Memory B cell (primary cell): ENCODE data around the gene TMEM255B.

ENCODE experiments used
- ATAC-seq: fragments of 150-1000 bp; cut with Tn5 transposase; 2 replicates; pipeline ENCODE4 v1.10.0; 2021; ENCODE audit warnings: low read depth, mild to moderate bottlenecking, moderate library complexity
- DNase-seq, 2 donors: peaks; one replicate each; pipeline ENCODE4 v3.0.0; 2022; ENCODE audit warnings: low spot score in 2 of 2
- H3K27ac Mint-ChIP-seq: one replicate; pipeline ENCODE4 v1.8.0; 2022; ENCODE audit warnings: mild to moderate bottlenecking, moderate library complexity, mixed read lengths
- H3K27me3 Mint-ChIP-seq: one replicate; pipeline ENCODE4 v1.8.0; 2022; ENCODE audit warnings: mixed read lengths
- H3K36me3 Mint-ChIP-seq: one replicate; pipeline ENCODE4 v1.8.0; 2022; ENCODE audit warnings: mild to moderate bottlenecking, mixed read lengths
- H3K4me1 Mint-ChIP-seq: one replicate; pipeline ENCODE4 v1.8.0; 2022; ENCODE audit warnings: mixed read lengths
- H3K4me3 Mint-ChIP-seq: one replicate; pipeline ENCODE4 v1.8.0; 2022; ENCODE audit warnings: mild to moderate bottlenecking, moderate library complexity, mixed read lengths
- H3K9me3 Mint-ChIP-seq: one replicate; pipeline ENCODE4 v1.8.0; 2022; ENCODE audit warnings: mixed read lengths

Gene TMEM255B

DNA sequence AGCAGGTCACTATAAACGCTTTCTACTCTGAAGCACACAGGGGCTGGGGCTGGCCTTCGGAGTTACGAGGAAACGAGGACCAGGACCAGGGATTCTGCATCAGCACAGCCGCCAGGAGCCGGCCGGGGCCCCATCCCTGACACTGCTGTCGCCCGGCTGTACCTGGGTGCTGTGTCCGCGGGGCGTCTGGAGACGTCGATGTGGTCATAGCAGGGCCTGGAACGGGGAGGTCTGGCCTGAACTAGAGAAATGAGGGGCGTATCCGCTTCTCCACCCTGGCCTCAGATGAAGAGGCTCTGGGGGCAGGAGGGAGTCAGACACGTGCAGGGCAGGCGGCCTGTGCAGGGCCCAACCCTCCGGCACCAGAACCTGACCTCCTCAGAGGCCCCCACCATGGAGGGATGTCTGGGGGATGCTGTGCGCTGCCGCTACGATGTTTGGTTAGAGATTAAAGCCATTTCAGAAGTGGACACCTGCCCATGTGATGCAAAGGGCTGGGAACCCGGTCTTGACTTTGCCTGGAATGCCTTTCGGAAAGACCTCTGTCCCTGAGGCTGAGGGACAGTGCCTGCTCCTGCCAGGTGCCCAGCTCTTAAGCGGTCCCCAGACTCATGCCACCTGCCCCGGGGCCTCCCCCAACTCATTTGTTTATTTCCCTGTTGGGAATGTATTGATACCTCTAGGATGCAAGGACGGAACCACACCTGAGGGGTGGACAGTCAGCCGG, 83.5 kb downstream of the TMEM255B start:
- Mint-ChIP-seq H3K36me3 (no peaks in the 10 kb centered on the region), H3K27me3 (no peaks in the 10 kb centered on the region), H3K27ac (no peak overlapping the region), H3K4me3 (no peak overlapping the region), H3K4me1 (peaks cover 10% of the 10 kb centered on the region), H3K9me3 (no peaks in the 10 kb centered on the region)
- no peak for DNase-seq
- no peak for ATAC-seq

DNA sequence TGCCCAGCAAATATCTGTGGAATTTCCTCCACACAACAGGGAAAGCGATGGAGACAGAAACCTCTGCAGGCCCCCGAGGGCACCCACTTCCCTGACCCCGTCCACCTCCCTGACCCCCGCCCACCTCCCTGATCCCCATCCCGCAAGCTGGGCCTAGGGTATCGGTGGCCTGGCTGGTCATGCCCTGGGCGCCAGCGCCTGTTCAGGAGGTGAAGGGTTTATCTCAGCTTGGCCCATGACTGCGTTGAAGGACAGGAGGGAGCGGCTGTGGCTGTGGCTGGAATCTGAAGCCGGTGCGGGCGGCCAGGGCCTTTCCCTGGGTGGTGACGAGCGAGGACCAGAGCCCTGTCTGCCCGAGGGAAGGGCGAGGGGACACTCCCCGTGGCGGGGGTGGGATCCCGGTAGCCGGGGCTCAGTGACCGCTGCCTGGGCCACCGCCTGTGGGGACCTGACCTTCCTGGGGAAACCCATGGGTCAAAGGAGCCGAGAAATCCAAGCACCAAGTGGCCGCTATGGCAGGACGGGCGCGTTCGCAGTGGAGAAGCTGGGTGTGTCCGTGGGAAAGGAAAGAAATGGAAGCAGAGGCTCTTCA, 84.1 kb downstream of the TMEM255B start:
- ATAC-seq (no peak), DNase-seq (no peak)
- Mint-ChIP-seq H3K27ac (no peak overlapping the region), H3K9me3 (no peaks in the 10 kb centered on the region), H3K36me3 (no peaks in the 10 kb centered on the region), H3K4me3 (no peak overlapping the region), H3K4me1 (peaks cover 9% of the 10 kb centered on the region), H3K27me3 (no peaks in the 10 kb centered on the region)

DNA sequence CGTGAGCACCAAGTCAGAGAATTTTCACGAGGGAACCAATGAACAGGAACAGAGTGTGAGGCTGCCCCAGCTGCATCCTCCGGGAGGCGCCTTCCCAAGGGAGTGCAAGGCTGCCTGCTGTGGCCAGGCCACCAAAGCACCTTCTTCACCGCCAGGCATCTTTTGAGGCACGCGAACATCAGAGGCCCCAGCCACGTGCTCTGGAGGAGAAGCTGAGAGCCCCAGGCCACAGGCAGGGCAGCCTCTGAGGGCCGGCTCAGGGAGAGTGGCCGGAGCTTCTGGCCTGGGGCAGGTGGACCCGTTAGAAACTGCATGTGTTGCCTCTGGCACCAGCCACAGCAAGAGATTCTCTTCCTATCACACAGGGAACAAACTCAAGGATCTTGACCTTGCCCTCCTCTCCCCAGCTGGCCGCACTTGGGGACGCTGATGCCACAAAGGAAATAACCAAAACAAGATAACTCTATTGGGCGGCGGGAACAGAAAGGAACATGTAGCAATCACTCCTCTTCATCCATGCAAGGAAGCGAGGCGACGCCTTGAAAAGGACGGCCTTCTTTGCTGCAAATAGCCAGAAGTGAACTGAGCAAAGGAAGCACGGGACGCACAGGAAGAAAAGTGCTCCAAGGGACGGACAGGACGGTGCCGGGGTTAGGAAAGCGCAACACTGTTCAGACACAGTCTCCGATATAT, 85.0 kb downstream of the TMEM255B start:
- ATAC-seq (no peak), DNase-seq (no peak)
- Mint-ChIP-seq H3K9me3 (no peaks in the 10 kb centered on the region), H3K27ac (no peak overlapping the region), H3K4me1 (peaks cover 9% of the 10 kb centered on the region), H3K36me3 (no peaks in the 10 kb centered on the region), H3K27me3 (no peaks in the 10 kb centered on the region), H3K4me3 (no peak overlapping the region)

DNA sequence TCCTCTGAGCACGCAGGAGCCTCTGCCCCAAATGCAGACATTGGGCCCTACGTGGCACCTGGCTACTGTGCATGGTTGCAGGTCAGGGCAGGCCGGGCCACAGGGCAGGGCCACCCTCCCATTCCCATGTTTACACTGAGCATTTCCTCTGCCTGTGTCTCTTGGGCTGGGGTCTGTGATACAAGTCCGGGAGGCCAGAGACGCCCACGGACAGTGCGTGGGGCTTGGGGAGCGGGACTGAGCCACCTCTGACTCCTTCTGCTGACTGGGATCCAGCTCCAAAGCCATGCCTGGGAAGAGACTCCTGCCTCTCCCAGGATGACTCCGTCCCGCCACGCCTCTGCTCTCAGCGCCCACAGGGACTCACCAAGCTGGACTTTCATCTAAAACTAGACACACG, 86.0 kb downstream of the TMEM255B start:
- no peak for DNase-seq
- no peaks in the 10 kb centered on the region for H3K36me3 Mint-ChIP-seq
- no peak overlapping the region for H3K27ac Mint-ChIP-seq

DNA sequence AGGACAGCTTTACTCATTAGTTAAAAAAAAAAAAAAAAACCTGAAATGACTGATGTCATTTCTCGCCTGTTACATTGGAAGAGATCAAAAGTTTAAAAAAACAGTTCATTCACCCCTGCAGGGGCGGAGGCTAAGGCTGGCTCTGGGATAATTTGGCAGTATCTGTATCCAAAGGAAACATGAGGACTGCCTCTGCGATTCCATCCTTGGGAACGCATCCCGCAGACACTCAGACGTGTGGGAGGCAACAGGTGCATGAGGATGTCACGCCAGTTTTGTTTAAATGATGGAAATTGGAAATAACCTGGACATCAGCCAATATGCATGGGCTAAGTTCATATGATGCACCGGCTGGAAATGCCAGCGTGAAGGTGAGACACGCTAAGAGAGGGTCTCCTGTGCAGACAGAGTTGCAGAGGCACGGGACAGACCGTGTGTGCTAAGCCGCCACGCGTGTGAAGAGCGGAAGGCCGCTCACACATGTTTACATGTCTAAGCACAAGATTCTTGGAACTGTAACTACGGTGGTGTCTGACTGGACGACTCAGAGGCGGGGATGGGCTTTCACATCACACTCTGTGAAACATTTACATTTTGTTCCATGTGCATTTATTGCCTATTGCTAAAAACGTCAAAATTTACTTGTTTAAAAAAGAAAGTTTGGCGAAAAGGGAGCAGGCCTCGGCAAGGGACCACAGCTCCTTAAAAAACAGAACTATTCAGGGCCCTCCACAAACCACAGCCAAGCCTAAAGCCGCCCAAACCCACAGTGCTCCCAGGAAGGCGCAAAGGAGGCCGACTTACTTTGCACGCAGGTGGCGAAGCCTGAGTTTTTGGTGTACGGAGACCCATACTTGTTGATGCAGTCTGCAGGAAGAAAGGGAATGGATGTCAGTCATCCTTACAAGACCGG, 87.0 kb downstream of the TMEM255B start:
- Mint-ChIP-seq H3K36me3 (no peaks in the 10 kb centered on the region), H3K27me3 (no peaks in the 10 kb centered on the region), H3K27ac (no peak overlapping the region), H3K4me3 (no peak overlapping the region), H3K9me3 (no peaks in the 10 kb centered on the region), H3K4me1 (peaks cover 9% of the 10 kb centered on the region)
- ATAC-seq, result no peak
- DNase-seq, result no peak

More for the DNA sequence above, 86.0 kb downstream of the TMEM255B start:
- Mint-ChIP-seq H3K27me3 (no peaks in the 10 kb centered on the region), H3K4me1 (peaks cover 9% of the 10 kb centered on the region), H3K9me3 (no peaks in the 10 kb centered on the region), H3K4me3 (no peak overlapping the region)
- ATAC-seq, result no peak

DNA sequence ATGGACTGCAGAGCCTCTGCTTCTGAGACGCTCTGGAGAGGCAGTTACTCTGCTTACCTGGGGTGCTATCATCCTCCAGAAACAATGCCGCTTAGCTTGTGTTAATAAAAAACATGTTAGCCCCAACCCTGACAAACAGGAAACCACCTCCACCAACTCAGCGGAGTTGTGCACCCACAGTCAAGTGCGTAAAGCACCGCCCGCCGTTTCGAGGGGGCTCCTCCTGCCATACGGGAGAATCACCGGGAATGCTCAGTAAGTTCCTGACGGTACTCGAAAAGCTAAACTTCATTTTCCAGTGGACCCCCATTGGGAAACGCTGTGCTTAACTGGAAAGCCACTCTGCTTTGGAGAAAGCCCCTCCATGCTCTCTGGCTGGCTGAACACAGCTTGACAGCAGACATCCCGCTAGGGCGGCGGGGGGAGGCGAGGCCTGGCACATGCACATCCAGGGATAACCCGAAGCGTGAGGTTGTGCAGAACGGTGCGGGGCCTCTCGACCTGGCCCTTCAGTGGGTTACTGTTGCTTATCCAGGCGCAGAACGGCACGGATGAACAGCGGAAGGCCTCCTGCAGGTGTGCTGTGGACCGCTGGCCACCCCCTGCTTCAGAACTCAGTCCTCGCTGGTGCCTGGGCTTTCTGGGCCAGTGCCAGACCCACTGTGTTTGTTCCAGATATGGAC, 87.8 kb downstream of the TMEM255B start:
- Mint-ChIP-seq H3K9me3 (no peaks in the 10 kb centered on the region), H3K27ac (no peak overlapping the region), H3K36me3 (no peaks in the 10 kb centered on the region), H3K27me3 (no peaks in the 10 kb centered on the region), H3K4me3 (no peak overlapping the region), H3K4me1 (peaks cover 3% of the 10 kb centered on the region)
- no peak for ATAC-seq
- no peak for DNase-seq

DNA sequence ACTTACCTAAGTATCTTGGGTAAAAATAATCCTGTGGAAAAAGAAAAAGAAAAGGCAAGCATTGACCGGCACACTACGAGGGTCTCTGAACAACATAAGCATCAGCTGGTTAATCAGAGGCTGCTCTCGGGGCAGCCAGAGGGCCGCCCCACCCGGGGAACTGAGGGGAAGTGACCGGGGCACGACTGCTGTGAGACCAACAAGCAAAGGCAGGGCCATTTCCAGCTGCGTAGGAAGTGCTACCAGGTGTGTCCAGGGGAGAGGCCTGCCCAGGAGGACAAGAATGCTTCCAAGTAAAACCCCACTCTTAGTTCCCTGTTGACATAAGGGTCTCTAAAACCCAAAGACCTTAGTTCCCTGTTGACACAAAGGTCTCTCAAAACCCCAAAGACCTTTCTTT, 89.0 kb downstream of the TMEM255B start:
- no peak overlapping the region for H3K4me3 Mint-ChIP-seq
- H3K27me3 Mint-ChIP-seq, result no peaks in the 10 kb centered on the region
- no peak overlapping the region for H3K27ac Mint-ChIP-seq
- no peaks in the 10 kb centered on the region for H3K9me3 Mint-ChIP-seq
- no peaks in the 10 kb centered on the region for H3K4me1 Mint-ChIP-seq
- DNase-seq, result no peak
- no peaks in the 10 kb centered on the region for H3K36me3 Mint-ChIP-seq
- ATAC-seq, result no peak

DNA sequence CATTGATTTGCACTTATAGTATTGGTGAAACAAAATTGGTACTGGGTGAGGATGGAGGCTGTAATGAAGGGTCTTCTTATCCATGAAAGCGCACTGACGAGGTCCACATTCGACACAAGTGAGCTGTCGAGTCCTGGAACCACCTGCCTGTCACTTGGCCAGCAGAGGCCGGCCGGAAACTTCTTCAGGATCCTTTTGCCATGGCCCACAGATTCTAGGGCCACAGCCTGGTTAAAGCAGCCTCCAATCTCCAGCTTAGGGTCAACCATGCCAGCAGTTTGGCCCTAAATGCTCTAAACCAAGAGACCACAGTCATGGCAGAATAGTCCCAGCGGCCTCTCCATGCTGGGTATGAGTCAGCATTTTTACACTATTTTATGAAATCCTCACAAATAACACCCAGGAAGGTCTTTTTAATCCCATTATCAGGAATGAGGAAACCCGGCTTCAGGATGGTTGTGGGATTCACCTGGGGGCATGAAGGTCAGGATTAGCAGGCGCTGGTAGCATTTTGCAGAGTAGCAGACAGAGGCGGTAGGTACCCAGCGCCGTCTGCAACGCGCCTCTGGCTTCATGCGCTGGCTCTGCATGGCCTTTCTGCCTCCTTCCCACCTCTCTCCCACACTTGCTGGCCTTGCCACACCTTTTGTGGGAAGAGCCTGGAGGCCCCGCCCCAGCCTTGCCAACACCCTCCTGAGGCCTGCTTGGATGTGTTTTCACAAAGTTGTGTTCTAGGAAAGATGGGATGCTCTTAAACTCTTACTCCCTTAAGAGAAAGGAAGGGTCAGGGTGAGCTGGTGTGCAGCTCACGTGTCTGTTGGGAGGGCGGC, 89.6 kb downstream of the TMEM255B start:
- Mint-ChIP-seq H3K4me3 (no peak overlapping the region), H3K4me1 (no peaks in the 10 kb centered on the region), H3K27me3 (no peaks in the 10 kb centered on the region), H3K27ac (no peak overlapping the region), H3K9me3 (no peaks in the 10 kb centered on the region), H3K36me3 (no peaks in the 10 kb centered on the region)
- no peak for DNase-seq
- no peak for ATAC-seq

DNA sequence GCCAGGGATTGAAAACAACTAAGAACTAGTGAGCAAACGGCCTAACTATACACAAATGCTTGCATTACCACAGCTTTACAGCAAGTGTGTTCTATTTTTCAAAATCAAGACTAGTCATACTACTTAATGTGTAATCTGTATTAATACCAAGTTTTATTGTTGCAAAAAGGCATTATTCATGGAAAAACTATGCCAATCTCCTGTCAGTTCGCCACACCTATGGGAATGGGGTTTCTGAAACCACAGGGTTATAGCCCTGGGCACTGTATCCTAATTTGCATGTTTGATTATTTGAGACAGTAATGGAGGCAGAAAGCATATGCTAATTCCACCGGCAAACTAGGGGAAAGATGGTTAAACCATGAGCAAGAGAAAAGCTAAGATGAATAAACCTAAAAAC, 90.5 kb downstream of the TMEM255B start:
- Mint-ChIP-seq H3K4me1 (peaks cover under 1% of the 10 kb centered on the region), H3K36me3 (no peaks in the 10 kb centered on the region), H3K27me3 (no peaks in the 10 kb centered on the region), H3K27ac (no peak overlapping the region), H3K9me3 (no peaks in the 10 kb centered on the region), H3K4me3 (no peak overlapping the region)
- DNase-seq (no peak), ATAC-seq (no peak)

DNA sequence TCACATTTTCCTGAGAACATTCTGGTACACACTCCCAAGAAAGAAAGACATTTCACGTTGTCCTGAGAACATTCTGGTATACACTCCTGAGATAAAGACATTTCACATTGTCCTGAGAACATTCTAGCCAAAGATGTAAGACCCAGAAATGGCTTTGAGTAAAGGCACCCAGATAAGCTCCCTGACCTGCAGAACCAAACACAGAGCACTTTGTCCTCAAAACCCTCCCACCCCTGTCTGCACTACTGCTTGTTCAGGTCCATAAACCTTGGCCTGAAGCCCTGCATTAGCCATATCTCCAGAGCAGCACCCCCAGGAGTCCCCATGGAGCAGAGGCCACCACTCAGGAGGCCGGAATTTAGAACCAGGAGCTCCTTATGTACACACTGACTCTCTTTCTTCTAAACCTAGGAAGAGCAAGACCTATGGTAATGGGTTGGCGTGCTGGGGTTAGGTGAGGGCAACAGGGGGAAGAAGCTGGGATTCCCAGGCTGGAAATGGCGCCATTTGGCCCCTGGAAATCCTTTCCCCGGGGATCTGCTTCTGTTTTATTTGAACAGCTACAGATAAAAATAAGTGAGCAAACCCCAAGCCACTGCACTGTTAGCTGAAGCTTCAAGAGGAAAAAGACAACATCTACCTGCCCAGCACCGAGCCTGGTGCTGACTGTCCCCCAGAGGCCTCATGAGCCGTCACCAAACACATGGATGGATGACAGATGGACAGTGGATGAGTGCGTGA, 91.1 kb downstream of the TMEM255B start:
- H3K9me3 Mint-ChIP-seq, result no peaks in the 10 kb centered on the region
- DNase-seq (no peak), ATAC-seq (no peak)
- H3K27ac Mint-ChIP-seq, result no peak overlapping the region
- H3K4me3 Mint-ChIP-seq, result no peak overlapping the region
- no peaks in the 10 kb centered on the region for H3K36me3 Mint-ChIP-seq
- peaks cover 4% of the 10 kb centered on the region for H3K4me1 Mint-ChIP-seq
- no peaks in the 10 kb centered on the region for H3K27me3 Mint-ChIP-seq

DNA sequence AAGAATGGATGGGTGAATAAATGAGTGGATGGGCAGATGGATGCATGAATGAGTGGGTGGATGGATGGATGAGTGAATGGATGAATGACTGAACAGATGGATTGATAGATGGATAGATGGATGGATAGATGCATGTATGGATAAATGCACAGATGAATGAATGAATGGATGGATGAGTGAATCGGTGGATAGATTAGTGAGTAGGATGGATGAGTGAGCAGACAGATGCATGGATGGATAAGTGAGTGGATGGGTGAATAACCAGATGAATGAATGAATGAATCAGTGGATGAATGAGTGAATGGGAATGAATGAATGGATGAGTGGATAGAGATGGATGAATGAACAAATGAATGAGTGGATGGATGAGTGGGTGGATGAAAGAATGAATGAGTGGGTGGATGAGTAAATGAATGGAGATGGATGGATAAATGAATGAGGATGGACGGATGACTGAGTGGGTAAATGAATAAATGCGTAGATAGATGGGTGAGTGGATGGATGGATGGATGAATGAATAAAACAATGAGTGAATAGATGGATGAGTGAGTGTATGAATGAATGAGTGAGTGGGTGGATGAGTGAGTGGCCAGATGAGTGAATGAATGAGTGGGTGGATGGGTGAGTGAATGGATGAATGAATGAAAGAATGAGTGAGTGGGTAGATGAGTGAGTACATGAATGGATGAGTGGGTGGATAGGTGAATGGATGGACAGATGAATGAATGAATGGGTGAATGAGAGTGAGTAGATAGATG, 91.9 kb downstream of the TMEM255B start:
- no peak overlapping the region for H3K4me3 Mint-ChIP-seq
- H3K36me3 Mint-ChIP-seq, result no peaks in the 10 kb centered on the region
- ATAC-seq (no peak), DNase-seq (no peak)
- H3K27me3 Mint-ChIP-seq, result no peaks in the 10 kb centered on the region
- peaks cover 4% of the 10 kb centered on the region for H3K4me1 Mint-ChIP-seq
- no peak overlapping the region for H3K27ac Mint-ChIP-seq
- H3K9me3 Mint-ChIP-seq, result no peaks in the 10 kb centered on the region

DNA sequence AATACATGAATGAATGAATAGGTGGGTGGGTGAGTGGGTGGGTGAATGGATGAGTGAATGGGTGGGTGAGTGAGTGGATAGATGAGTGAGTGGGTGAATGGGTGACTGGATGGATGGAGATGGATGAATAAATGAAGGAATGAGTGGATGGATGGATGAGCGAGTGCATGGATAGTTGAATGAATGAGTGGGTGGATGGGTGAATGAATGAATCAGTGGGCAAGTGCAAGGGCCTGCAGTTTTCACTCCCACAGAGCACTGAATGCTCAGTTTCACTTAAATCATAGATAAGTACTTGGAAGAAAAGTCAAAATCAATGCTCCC, 92.4 kb downstream of the TMEM255B start:
- no peaks in the 10 kb centered on the region for H3K36me3 Mint-ChIP-seq
- H3K4me3 Mint-ChIP-seq, result no peak overlapping the region
- DNase-seq, result no peak
- no peak for ATAC-seq
- no peaks in the 10 kb centered on the region for H3K9me3 Mint-ChIP-seq
- H3K27ac Mint-ChIP-seq, result no peak overlapping the region
- H3K4me1 Mint-ChIP-seq, result peaks cover 8% of the 10 kb centered on the region
- peaks cover 4% of the 10 kb centered on the region for H3K27me3 Mint-ChIP-seq
